HepG2 (cell line): ENCODE data around the gene HNRNPA2B1. TPM values are rescaled to one million over a fixed set of nuclear protein-coding genes. Genes with fewer than 3 reads are reported as not detected.

Experiments used
- GTF2F1 ChIP-seq: fragments of 150-350 bp; IDR thresholded peaks from 2 replicates; pipeline ENCODE4 v1.6.1; 2014; ENCODE audit warnings: low read length
- HDAC2 ChIP-seq: sonication (generic); formaldehyde crosslinking; IDR thresholded peaks from 2 replicates; pipeline ENCODE4 v1.4.0; 2020; ENCODE audit warnings: missing genetic modification reagents
- ONECUT2 ChIP-seq: sonication (generic); formaldehyde crosslinking; IDR thresholded peaks from 2 replicates; pipeline ENCODE4 v1.4.0; 2020; ENCODE audit warnings: missing genetic modification reagents
- PRPF4 ChIP-seq: fragments of 200-400 bp; formaldehyde crosslinking; IDR thresholded peaks from 2 replicates; pipeline ENCODE4 v1.6.1; 2016; ENCODE audit warnings: low read length, low read depth; ENCODE audit not compliant: poor library complexity, severe bottlenecking
- RBFOX2 ChIP-seq: fragments of 200-400 bp; formaldehyde crosslinking; IDR thresholded peaks from 2 replicates; pipeline ENCODE4 v1.6.1; 2017; ENCODE audit warnings: low read depth, mild to moderate bottlenecking, low read length
- RERE ChIP-seq: IDR thresholded peaks from 2 replicates; pipeline ENCODE4 v1.6.1; 2016; ENCODE audit warnings: low read depth, missing genetic modification reagents, missing compliant biosample characterization
- SNAPC4 ChIP-seq: sonication (generic); formaldehyde crosslinking; IDR thresholded peaks from 2 replicates; pipeline ENCODE4 v1.4.0; 2020; ENCODE audit warnings: mild to moderate bottlenecking, missing genetic modification reagents
- TAF1 ChIP-seq: sonication (generic); formaldehyde crosslinking; IDR thresholded peaks from 2 replicates; pipeline ENCODE4 v1.4.0; 2020; ENCODE audit warnings: missing genetic modification reagents
- TBL1XR1 ChIP-seq: fragments of 150-350 bp; IDR thresholded peaks from 2 replicates; pipeline ENCODE4 v1.6.1; 2014; ENCODE audit warnings: borderline replicate concordance, low read length; ENCODE audit not compliant: partially characterized antibody
- ZC3H13 ChIP-seq: sonication (generic); formaldehyde crosslinking; IDR thresholded peaks from 2 replicates; pipeline ENCODE4 v1.8.1; 2023; ENCODE audit warnings: mild to moderate bottlenecking, missing genetic modification reagents, moderate library complexity
- ZNF142 ChIP-seq: sonication (generic); formaldehyde crosslinking; IDR thresholded peaks from 2 replicates; pipeline ENCODE4 v1.4.0; 2020; ENCODE audit warnings: missing genetic modification reagents
- ZZZ3 ChIP-seq: sonication (generic); formaldehyde crosslinking; IDR thresholded peaks from 2 replicates; pipeline ENCODE4 v1.4.0; 2020; ENCODE audit warnings: missing genetic modification reagents, mild to moderate bottlenecking, borderline replicate concordance
- polyA plus RNA-seq, 8 experiments: library from polyadenylated mRNA; depleted of rRNA in 3 of 8; stranded (reverse) in 7 of 8; unstranded in 1 of 8; fragments of >200 nt; fragmentation: Illumina TruSeq in 4 of 8; extraction: Trizol in 4 of 8; gene quantifications; 2 replicates each; pipeline versions ENCODE4 v1.2.1 to v1.2.3, GENCODE V29; 2011 to 2016; ENCODE audit warnings: low read depth in 4 of 8, missing spikeins in 1 of 8, mixed read lengths in 1 of 8; ENCODE audit not compliant: insufficient read depth in 1 of 8
- total RNA-seq, 5 experiments: library from RNA; depleted of rRNA; stranded (reverse); fragments of >200 nt; fragmentation: Illumina TruSeq; extraction: Trizol; gene quantifications; 2 replicates each; pipeline ENCODE4 v1.2.3, GENCODE V29; 2016; ENCODE audit warnings: low read depth in 1 of 5

HNRNPA2B1 gene
- total and polyA plus RNA-seq, 2 of the 13 experiments (the other 11 are each of a cell fraction or from before 2014, with no cell fraction given) = 193 to 412 TPM

- TF ChIP-seq ZNF142 = no peak
- TF ChIP-seq ZC3H13 (CRISPR knock-in tag) = no peak
- no peak for TF ChIP-seq ONECUT2 (CRISPR knock-in tag)
- no peak for TF ChIP-seq GTF2F1
- peak; percentile 73 for TF ChIP-seq RBFOX2
- no peak for TF ChIP-seq ZZZ3 (CRISPR knock-in tag)
- TF ChIP-seq PRPF4 = no peak
- TF ChIP-seq TAF1 (CRISPR knock-in tag) = no peak
- TF ChIP-seq TBL1XR1 = no peak
- TF ChIP-seq RERE (CRISPR knock-in tag) = no peak
- no peak for TF ChIP-seq HDAC2 (CRISPR knock-in tag)
- TF ChIP-seq SNAPC4 = no peak
Observed at GRCh38 chr7:26202019-26202990, 1.8 kb upstream of the HNRNPA2B1 start (continued).
